GM12891 (cell line): ENCODE results near the gene DNASE1L1.

Experiments
- DNase-seq: peaks from one replicate; pipeline ENCODE4 v3.0.0; 2011; ENCODE audit warnings: low spot score; ENCODE audit not compliant: insufficient read length
- FAIRE-seq: peaks from 2 replicates; lab custom pipeline; 2011; peaks lifted over from hg19 to GRCh38; lab: Jason Lieb, UNC
- PAX5 ChIP-seq: IDR thresholded peaks from 2 replicates; pipeline ENCODE4 v1.6.1; 2011; ENCODE audit warnings: low read length, moderate library complexity, mild to moderate bottlenecking; ENCODE audit not compliant: insufficient read depth, severe bottlenecking
- POLR2A ChIP-seq: IDR thresholded peaks from 2 replicates; pipeline ENCODE4 v1.6.1; 2011; ENCODE audit warnings: low read depth, low read length, control low read depth
- POLR2AphosphoS5 ChIP-seq: IDR thresholded peaks from 2 replicates; pipeline ENCODE4 v1.6.1; 2011; ENCODE audit warnings: low read depth, low read length, control low read depth
- POU2F2 ChIP-seq: IDR thresholded peaks from 2 replicates; pipeline ENCODE4 v1.6.1; 2011; ENCODE audit warnings: low read depth, mild to moderate bottlenecking, control low read depth, low read length, moderate library complexity
- SPI1 ChIP-seq: IDR thresholded peaks from 2 replicates; pipeline ENCODE4 v1.6.1; 2011; ENCODE audit warnings: low read depth, low read length, control low read depth
- TAF1 ChIP-seq: IDR thresholded peaks from 2 replicates; pipeline ENCODE4 v1.6.1; 2011; ENCODE audit warnings: low read depth, low read length, control low read depth

DNASE1L1 gene

GRCh38 chrX:154384284-154384892 is 24.7 kb downstream of the DNASE1L1 start:
- no peak for TF ChIP-seq POU2F2
- TF ChIP-seq PAX5: no peak
- no peak for TF ChIP-seq TAF1
- TF ChIP-seq POLR2AphosphoS5: no peak
- no peak for TF ChIP-seq POLR2A
- no peak for TF ChIP-seq SPI1
- FAIRE-seq (no peak), DNase-seq (no peak)

GRCh38 chrX:154383359-154384283 is 25.4 kb downstream of the DNASE1L1 start:
- DNase-seq (no peak), FAIRE-seq (no peak)
- TF ChIP-seq POLR2A (no peak), POU2F2 (no peak), SPI1 (no peak), TAF1 (no peak), PAX5 (no peak), POLR2AphosphoS5 (no peak)

- FAIRE-seq (no peak), DNase-seq (no peak)
- TF ChIP-seq TAF1 (no peak), POLR2A (no peak), SPI1 (no peak), POU2F2 (no peak), POLR2AphosphoS5 (no peak), PAX5 (no peak)
These were observed 26.5 kb downstream of the DNASE1L1 start for GRCh38 chrX:154382483-154383069.

GRCh38 chrX:154381271-154381670 is 27.8 kb downstream of the DNASE1L1 start:
- FAIRE-seq (no peak), DNase-seq (no peak)
- TF ChIP-seq PAX5: no peak
- TF ChIP-seq TAF1: no peak
- TF ChIP-seq SPI1: no peak
- TF ChIP-seq POLR2AphosphoS5: no peak
- no peak for TF ChIP-seq POLR2A
- no peak for TF ChIP-seq POU2F2

GRCh38 chrX:154380787-154381186 is 28.3 kb downstream of the DNASE1L1 start:
- TF ChIP-seq TAF1: no peak
- TF ChIP-seq SPI1: no peak
- no peak for TF ChIP-seq POLR2A
- no peak for TF ChIP-seq POLR2AphosphoS5
- TF ChIP-seq POU2F2: no peak
- no peak for TF ChIP-seq PAX5
- DNase-seq: no peak

GRCh38 chrX:154380153-154380552 is 28.9 kb downstream of the DNASE1L1 start:
- FAIRE-seq: peak; percentile 20
- TF ChIP-seq POU2F2: no peak
- no peak for TF ChIP-seq TAF1
- no peak for TF ChIP-seq PAX5
- TF ChIP-seq POLR2A: no peak
- TF ChIP-seq POLR2AphosphoS5: no peak
- TF ChIP-seq SPI1: no peak
- no peak for DNase-seq

More at GRCh38 chrX:154380787-154381186, 28.3 kb downstream of the DNASE1L1 start:
- FAIRE-seq: no peak

GRCh38 chrX:154379569-154379951 is 29.5 kb downstream of the DNASE1L1 start:
- DNase-seq: no peak
- TF ChIP-seq PAX5 (no peak), POLR2AphosphoS5 (no peak), POLR2A (no peak), TAF1 (no peak), SPI1 (no peak), POU2F2 (no peak)
- no peak for FAIRE-seq

- no peak for TF ChIP-seq POLR2AphosphoS5
- peak; percentile 64 for TF ChIP-seq PAX5
- peak; percentile 28; the same call in 1 of the 2 replicates for TF ChIP-seq POU2F2
- DNase-seq (peak; percentile 78), FAIRE-seq (peak; percentile 100)
These were observed 30.1 kb downstream of the DNASE1L1 start, which contains the start of gene EMD for GRCh38 chrX:154378799-154379568. Gene EMD, plus strand, starts transcription at chrX:154379295. Its CDS starts 190 bp downstream, at chrX:154379485.
